ENCODE measurements around the gene EXOC4.
A peak's percentile ranks its signal among the peaks of the same experiment; 100 is the strongest.

EXOC4 gene

DNA sequence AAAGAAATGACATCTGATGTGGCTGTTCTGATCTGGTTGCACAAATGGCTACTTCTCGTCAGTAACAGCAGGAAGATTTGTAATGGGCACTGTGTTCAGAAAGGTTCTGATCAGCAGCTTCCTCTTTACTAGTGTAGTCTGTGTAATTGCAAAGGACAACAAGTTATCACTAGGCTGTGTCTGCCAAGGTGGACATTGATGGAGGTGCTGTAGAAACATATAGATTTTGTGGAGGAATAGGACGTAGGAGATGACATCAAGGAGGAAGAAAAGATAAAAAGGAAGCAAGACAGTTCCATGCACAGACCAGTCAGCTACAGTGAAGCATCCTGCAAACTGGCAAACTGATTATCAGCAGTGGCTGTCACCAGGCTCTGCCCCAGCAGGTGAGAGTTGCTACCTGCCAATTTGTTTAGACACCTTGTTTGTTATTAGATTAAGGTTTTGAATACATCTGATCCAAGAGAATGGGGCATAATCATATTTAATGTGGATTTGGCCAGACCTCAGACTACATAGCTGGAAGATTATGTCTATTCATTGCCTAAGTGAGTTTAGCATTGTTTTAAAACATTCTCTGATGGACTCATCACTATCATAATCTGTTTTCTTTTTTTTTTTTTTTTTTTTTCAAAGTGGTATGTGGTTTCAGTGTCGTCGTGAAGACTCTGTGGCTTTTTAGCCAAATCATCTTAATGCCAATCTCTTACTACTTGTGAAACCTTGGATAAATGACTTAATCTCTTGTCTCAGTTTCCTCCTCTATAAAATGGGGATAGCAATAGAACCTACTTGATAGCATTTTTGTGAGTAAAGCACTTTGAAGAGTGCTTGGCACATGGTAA is 456.4 kb downstream of the EXOC4 start:
- DNase-seq (ENCODE audit: low spot score) = no peak

DNA sequence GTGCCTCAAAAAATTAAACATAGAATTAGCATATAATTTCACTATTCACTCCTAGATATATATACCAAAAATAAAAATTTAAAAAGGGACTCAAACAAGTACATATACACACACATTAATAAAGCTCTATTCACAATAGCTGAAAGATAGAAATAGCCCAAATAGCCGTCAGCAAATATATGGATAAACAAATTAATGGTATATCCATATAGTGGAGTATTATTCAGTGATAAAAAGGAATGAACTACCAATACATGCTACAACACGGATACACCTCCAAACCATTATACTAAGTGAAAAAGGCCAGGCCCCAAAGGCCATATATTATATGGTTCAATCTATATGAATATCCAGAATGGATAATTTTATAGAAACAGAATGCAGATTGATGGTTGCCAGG is 459.7 kb downstream of the EXOC4 start:
- DNase-seq (ENCODE audit: low spot score) = no peak

DNA sequence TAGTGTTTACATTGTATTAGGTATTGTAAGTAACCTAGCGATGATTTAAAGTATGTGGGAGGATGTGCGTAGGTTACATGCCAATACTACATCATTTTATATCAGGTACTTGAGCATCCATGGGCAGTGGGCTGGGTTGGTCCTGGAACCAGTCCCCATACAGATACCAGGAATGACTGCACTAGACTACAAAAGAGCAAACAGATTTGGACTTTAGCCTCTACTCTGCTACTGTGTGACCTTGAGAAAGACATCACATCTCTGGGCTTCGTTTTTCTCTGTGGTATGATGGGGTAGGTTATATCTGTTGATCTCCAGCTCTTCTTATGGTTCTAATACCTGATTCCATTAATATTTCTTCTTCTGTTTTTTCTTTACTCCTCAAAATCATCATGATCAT is 461.8 kb downstream of the EXOC4 start:
- DNase-seq (ENCODE audit: low spot score) = no peak

DNA sequence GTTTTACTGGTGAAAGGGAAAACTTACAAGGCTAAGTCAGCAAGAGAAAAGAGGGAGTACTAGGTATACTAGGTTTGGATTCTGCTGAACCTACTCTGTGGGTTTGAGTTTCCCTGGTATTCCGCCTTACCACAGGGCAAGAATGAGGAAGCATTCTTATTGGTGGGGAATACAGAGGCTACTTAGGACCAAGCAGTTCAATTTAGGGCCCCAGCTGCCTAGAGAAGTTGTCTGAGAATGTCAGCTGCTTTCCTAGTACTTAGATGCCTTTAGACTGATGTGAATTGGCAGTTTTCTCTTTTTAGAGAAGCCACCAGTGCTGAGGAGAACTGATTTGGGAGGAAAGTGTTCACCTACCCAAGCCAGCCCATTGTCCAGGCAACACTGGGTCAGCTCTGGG is 465.3 kb downstream of the EXOC4 start:
- no peak for DNase-seq (ENCODE audit: low spot score)

DNA sequence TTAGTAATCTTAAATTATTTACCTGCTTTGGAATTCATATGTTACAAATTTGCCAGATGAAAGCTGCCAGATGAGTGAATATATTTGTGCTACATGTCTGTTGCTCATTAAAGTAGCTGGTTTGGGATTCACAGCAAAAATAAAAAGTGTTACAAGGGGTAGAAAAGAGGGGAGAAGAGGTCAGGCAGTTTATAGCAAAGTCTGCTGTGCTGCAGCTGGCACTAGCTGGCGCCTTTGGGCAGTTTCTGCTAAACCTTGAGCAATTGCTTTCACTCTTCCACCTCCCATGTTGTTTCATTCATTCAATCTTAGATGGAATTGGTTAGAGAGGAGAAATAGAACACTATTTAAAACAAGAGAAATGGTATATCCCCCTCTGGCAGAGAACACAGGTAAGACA is 470.2 kb downstream of the EXOC4 start:
- no peak for DNase-seq (ENCODE audit: low spot score)

DNA sequence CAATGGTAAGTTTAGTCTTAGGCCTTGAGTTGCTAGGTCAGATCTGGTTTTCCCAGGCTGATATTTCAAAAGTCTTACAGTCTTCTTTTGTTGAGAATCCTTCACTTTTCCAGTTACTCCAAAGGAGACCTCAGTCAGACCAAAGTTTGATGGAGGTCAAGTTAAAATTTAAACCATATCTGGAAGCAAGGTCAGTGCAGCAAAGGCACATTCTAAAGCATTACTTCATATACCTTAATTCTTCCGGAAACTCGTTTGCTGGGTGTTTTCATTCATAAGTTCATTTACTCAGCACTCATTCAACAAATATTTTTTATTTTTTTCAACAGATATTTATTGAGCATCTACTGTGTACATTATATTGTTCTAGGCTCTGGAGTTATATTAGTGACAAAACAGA is 471.3 kb downstream of the EXOC4 start:
- no peak for DNase-seq (ENCODE audit: low spot score)

DNA sequence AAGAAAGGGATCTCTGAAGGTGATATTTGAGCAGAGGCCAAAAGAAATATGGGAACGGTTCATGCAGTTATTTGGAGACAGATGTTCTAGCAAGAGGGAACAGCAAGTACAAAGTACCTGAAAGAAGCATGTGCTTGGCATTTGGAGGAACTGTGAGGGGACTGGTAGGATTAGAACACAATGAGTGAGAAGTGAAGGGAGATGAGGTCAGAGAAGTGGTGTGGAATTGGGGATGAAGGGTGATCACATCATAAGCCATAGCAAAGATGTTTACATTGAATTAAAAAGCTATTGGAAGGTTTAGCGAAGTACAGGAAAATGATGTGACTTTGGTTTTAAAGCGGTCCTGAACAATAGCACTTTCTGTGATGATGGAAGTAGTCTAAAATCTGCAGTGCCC is 471.8 kb downstream of the EXOC4 start:
- no peak for DNase-seq (ENCODE audit: low spot score)

DNA sequence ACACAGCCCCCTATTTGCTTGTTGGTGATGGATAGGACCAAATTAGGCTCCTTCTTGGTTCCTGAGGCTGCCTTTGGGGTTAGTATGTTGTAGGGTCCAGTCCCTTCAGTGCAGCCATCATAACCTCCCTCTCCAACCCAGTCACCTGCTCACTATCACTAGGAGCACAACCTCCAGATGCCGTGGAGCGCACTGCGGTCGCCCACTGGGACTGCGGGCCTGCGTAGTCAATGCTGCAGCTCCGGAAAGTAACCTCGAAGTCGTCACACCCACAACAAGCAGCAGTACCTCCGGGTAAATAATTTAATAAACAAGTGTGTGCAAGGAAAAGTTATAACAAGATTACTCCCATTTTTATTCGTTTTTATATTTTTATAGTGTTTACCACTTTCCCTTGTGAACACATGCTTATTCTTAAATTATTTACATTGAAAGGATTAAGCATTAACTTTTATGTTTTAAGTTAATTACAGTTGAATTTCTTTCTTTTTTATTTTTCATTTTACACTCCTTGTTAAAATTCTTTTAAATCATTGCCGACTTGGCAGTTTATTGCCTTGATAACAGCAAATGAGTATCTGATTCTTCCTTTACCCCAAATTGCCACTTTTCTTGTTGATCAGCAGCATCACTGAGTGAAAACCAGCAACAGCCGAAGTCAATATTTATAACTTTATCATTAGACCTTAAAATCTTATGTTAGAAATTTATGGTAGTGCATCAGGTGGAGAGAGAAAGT is 474.8 kb downstream of the EXOC4 start:
- DNase-seq (ENCODE audit: low spot score) = no peak

DNA sequence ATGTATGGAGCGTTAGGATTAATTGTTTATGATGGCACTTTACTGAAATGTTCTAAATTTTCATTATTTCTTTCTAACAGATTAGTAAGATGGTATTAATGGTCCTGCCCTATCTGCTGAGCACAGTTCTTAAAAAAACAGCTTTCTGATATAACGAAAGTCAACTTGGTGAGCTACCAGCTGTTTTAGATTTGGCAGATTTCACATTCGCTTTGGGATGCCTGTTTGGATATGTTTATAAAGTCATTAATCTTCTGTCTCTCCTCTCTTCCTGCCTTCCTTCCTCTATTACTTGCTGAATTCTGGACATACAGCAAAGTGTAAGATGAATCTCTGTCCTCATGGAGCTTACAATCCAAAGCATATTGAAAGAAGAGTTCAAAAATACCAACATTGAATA is 477.5 kb downstream of the EXOC4 start:
- DNase-seq (ENCODE audit: low spot score) = no peak

DNA sequence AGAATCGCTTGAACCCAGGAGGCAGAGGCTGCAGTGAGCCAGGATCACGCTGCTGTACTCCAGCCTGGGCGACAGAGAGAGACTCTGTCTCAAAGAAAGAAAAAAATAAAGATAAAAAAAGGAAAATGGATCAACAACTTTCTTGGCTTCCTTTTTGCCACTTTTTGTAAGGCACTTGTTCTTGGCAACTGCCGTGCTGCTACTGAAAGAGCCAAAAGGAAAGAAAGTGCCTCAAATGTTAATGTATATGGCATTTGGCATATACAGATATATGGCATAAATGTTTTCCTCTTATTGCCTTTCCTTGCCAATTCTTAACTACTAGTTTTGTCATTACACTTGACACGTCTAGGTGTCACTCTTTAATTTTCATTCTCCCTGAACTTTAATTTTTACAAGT is 480.5 kb downstream of the EXOC4 start:
- DNase-seq (ENCODE audit: low spot score) = no peak

DNA sequence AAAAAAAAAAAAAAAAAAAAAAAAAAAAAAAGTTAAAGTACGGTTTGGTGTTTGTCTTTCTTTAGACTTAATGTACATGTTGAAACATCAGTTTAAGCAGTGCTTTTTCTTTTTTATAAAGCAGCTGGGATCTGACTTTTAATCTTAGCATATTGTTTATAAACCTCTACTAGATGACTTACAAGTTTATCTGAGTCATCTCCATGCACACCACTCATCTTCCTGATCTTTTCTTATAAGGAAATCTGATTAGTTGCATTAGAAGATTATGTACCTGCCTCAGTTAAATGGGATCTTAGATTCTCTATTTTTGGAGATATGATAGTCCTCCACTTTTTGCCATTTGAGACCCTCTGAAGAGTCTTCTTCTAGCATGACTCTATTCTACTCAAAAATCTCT is 482.3 kb downstream of the EXOC4 start:
- no peak for DNase-seq (ENCODE audit: low spot score)

DNA sequence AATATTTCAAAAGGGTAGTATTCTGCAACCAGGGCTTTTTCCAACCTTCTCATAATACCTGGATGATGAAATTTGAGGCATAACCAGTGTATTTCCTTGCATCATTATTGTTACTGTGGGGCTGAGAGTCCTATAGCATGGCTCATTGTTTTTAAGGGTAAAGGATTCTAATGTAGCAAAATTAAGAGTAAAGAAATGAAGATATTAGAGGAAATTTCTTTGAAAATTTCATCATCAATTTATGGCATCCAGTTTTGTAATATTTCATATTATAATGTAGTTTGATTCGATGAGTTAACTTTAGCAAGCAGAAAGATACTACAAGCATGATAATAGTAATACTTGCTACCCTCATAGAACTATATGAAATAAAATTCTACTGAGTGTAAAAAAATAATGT is 486.9 kb downstream of the EXOC4 start:
- DNase-seq (ENCODE audit: low spot score) = no peak

DNA sequence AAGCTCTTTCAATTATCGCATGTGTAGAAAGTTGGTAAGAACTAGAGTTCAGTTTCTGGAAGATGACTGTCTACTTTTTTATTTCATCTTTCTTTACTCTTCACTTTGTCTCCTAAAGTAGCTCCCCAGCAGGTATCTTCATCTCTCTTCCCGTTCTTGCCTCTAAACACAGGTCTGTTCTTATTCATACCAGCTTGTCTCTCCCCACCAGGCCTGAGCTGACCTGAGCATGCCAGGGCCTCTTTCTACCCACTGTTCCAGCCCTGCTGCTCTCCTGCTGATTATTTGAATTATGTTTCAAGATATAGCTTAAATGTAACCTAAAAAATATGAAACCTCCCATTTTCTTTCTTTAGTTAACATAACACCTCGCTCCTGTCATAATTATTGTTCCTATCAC is 488.2 kb downstream of the EXOC4 start:
- DNase-seq (ENCODE audit: low spot score) = no peak

DNA sequence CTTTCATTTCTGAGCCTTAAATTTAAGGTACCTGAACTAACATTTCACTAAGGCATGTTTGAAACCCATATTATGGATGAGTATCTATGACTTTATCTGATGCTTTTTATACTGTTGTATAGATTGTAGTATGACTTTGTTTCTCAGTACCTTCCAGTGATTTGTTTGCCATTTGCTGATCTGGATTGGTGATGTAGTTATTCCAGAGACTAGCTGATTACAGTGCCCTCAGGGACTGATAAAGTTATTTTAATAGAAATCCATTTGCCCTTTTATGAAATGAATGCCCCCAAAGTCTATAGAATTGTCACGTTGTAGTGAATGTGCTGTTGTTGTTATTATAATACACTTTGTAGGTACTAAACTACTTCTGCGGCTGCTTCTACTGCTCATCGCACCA is 488.8 kb downstream of the EXOC4 start:
- no peak for DNase-seq (ENCODE audit: low spot score)

DNA sequence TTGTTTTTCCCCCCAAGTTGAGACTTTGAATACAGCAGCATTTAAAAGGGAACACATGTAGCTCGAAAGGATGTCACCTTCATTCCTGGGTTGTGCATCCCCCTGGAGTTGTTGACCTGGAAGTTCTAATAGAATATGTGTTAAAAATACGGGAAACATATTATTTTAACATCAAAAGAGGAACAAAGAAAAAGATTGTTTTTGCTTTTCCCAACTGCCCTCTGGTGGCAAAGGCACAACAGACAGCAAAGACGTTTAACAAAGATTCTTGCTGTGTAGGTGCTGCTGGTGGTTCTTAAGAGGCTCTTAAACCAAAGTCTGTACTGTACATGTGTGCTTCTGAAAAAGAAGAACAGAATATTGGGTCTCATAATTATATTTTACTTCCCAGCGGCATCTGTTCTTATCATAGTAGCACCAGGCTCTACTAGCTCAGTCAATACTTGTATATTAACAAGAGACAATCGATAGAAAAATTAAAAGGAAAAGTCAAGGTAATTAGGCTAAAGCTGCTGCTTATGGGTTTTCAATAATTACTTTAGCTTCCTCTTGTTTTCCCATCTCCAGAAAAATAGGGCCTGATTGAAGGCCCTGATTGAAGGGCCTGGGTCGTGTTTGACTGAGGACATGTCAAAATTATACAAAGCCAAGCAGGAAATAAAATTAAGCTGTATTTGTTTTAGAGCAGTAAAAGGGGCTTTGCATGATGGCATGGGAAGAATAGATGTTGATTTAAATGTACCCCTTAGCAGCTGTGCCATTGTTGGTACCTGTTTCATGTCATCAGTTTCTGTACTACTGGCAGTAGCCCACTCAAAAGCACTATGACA is 490.0 kb downstream of the EXOC4 start:
- peak; percentile 56 for DNase-seq (ENCODE audit: low spot score)

DNA sequence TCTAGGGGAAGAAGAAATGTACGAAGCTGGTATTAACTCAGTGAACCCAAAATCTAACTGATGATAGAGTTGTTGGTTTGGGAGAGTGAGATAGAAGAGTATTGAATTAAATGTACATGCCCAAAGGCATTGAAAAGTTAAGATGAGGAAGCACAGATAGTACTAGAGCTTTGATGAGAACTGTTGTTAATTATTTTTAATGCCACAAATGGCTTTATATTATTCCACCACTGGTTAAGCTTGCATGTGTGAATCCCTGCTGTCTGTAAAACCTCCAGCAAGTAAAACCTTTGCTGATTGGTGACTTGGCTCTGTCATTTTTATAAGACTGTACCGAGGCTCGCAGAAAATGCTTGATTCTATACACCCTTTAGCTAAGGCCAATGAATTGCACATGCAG is 491.6 kb downstream of the EXOC4 start:
- no peak for DNase-seq (ENCODE audit: low spot score)

DNA sequence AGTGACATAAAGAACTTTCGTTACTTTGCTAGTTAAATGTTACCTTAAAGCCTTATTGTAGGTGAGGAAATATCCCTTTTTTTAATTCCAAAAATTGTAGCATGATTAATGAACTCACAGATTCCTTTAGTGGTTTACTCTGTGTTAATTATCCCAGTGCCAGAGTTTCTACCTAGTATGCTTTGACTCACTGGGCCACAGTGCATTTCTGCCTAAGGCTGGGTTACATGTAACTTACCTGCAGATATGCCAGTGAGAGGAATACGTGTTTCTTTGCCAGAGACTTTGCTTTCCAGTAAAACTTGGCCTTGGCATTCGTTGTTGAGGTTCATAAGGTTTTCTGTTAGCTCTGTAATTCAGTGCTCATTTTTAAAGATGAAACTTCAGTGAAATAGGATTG is 493.4 kb downstream of the EXOC4 start:
- no peak for DNase-seq (ENCODE audit: low spot score)

DNA sequence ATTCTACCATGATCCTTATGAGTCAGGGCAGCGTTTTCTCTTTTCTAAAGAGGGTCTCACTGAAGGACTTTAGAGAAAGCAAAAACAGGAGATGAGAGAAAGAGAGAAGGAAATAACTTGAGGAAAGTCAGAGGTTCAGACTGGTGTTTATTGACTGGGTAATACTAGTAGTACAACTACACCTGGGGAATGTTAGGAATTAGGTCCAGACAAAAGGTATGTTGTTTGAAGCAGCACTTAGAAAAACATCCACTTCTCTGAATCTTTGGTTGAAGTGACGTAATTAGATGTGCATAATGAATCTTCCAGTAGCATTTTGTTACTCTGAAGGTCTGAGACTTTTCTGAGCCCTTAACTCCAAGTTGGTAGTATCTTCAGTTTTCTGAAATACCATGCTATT is 494.0 kb downstream of the EXOC4 start:
- no peak for DNase-seq (ENCODE audit: low spot score)

DNA sequence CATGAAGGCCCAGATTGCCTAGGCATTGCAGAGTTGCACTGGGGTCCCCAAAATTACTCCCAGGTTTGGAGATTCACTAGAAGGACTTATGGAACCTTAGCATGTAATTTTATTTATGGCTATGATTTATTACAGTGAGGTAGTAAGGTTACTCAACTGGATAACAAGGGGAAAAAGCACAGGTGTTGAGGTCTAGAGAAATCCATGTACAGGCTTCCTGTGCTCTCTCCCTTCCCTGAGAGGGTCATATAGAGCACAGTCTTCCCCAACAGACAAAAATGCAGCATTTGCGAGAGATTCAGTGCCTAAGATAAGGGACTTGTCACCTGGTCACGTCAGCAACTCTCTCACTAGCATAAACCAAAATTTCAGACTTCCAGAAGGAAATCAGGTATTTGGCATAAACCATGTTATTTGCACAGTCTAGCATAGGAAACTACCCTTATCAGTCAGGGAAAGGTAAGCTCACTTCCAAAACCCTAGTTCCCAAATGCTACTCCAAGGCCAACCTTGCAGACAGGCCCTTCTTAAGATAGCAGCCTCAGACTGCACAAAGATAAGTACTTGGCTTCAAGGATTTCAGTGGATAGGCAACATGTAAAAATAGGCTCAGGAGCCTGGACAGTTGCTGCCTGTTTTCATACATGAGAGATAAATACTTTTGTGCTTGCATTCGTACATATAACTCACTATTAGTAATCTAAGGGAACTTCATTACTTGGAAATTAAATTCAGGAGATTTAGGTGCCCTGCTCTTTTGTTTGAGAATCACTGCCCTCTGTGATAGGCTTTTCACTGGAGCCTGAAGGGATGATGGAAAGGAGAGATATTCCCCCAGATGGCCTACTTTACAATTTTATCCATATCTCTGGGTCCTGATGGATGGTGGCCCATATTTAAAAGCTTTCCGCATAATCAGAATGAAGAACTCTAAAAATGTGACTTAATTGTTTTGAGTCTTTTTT is 495.8 kb downstream of the EXOC4 start:
- no peak for DNase-seq (ENCODE audit: low spot score)

DNA sequence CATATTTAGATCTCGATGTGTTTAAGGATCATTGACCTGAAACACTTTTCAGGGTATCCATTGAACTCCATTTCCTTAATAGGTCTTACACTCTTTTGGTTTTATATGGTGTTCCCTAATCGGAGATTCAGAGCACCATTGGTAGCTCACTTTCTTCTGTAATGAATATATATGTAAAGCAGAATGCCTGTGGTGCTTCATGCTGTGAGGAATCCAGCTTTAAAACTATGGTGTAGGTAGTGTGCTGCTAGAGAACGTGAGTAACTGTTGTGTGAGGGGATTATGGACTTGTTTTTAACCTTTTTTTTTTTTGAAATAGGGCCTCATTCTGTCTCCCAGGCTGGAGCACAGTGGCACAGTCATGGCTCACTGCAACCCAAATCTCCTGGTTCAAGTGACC is 497.4 kb downstream of the EXOC4 start:
- DNase-seq (ENCODE audit: low spot score) = no peak

DNA sequence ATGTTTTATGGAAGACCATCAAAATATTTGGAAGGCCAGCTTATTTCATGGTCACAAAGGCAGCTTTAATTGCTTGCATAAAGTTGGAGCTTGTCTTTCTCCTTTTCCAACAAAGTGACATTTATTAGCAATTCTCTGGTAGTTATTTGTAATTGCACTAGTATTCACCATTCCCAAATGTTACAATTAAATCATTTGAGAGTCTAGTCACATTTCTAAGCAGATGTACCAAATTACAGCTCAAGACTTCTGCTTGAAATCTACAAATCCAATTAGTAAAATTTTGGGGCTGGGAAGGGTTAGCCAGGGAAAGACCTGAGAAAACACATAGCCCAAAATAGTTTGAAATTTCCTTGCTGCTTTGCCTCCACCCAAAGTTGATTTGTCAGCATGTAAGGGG is 498.2 kb downstream of the EXOC4 start:
- DNase-seq (ENCODE audit: low spot score) = no peak

DNA sequence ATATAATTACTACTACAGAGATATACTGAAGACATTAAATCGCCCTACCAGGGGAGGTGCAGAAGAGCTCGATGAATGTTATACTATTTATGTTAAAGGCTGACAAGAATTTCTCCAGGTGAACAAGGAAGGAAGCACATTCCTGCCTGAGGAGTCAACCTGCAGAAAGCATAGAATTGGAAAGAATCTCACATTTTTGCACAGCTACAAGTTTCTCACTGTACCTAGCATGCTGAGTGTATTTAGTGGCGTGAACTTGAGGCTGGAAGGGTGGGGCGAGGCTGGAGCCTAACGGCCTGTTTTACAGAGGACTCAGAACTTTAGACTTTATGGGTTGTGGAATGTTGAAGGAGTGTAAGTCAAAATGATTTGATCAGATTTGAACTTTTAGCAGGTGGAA is 500.6 kb downstream of the EXOC4 start:
- DNase-seq (ENCODE audit: low spot score) = no peak

Measured in COLO829 (cell line).